Stimulated activated naive CD8-positive, alpha-beta T cell treated with anti-CD3 and anti-CD28 coated beads, Interleukin-15, Interleukin-2, amounts not matched to agents 100 U/mL and 50 U/mL, for 24 hours (primary cell): ENCODE measurements around the gene BRSK1.
A peak's percentile ranks its signal among the peaks of the same experiment; 100 is the strongest.

Source experiments
- ATAC-seq: fragments of 150-1000 bp; cut with Tn5 transposase; one replicate; pipeline ENCODE4 v1.10.0; 2021
- DNase-seq: peaks from one replicate; pipeline ENCODE4 v3.0.0; 2021

BRSK1 gene

DNA sequence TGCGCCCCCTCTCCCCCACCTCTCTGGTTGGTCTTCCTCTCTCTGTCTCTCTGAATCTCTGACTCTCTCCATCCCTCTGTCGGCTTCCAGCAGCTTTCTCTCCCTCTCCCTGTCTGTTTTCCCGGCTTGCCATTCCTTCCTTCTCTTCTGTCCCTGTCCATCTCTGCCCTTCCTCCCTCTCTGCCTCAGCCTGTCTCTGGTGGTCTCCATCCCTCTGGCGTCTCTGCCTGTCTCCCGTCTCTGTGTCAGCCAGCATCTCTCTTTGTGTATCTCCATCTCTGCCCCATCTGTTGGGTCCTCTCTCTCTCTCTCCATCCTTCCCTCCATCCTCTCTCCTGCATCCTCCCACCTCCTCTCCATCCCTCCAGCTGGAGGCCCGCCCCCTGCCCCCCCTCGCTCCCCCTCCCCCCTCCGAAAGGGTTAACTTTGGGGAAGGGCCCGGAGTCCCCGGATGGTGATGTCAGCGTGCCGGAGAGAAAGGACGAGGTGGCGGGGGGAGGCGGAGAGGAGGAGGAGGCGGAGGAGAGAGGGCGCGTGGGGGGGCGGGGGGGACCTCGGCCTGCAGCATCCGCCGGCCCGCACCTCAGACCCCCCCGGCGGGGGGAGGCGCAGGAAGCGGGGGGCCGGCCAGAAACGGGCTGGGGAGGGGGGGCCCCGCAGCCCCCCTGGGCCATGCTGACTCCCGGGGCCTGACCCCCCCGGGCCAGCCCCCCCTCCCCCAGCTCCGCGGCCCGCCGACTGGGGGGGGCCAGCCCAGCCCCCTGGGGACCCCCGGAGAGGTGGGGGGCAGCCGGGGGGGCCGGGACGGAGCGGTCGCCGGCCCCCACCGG, at the start of gene BRSK1:
BRSK1 (plus strand) TSS at position 450 of the 830 bp plus-strand sequence. CDS start 446 bp downstream, outside the sequence.
- DNase-seq (peak; percentile 57), ATAC-seq (no peak)

DNA sequence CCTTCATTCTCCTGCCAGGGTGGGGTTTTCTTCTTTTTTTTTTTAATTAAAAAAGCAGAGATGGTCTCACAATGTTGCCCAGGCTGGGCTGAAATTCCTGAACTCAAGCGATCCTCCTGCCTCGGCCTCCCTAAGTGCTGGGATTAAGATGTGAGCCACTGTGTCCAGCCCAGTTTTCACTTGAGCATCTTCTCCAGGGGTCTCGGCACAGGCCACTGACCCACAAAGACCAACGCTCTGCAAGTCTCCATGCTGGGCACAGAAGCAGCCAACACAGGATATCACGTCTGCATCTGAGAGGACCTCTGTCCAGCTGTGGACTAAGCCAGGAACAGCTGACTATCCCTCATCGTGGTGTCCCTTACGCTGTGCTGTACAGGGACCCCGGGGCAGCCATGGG, 45.8 kb upstream of the BRSK1 start:
- no peak for DNase-seq
- ATAC-seq, result no peak

DNA sequence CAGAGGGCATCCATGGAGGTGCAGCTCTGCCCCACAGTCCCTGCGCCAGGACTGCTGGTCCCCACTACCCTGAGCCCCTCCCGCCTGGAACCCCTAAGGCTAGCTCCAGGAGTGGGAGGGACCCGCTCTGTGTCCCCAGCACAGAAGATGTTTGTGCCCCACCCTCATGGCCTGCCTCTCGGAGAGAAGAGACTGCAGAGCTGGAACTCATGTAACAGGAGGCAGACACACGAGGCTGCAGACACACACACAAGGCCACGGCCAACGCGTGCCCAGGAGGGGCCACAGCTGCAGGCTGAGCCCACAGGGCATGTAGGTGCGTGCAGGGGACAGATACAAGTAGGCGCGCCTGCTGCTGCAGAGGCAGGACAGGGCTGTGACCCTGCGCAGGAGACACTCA, 44.8 kb upstream of the BRSK1 start:
- DNase-seq (no peak), ATAC-seq (no peak)

DNA sequence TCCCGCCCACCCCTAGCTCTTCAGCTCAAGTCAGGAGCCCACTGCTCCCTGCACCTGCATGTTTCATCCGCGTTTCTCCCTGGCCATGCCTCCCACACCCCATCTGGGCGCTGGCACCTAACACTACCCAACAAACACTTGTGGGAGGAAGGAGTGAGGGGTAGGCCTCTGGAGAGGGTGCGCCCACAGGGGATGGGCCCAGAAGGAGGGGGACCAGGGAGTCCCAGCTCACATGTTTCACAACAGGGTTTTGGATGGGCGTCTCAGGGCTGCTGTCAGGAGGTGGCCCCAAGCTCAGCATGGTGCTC, 43.1 kb upstream of the BRSK1 start:
- ATAC-seq (no peak), DNase-seq (no peak)

DNA sequence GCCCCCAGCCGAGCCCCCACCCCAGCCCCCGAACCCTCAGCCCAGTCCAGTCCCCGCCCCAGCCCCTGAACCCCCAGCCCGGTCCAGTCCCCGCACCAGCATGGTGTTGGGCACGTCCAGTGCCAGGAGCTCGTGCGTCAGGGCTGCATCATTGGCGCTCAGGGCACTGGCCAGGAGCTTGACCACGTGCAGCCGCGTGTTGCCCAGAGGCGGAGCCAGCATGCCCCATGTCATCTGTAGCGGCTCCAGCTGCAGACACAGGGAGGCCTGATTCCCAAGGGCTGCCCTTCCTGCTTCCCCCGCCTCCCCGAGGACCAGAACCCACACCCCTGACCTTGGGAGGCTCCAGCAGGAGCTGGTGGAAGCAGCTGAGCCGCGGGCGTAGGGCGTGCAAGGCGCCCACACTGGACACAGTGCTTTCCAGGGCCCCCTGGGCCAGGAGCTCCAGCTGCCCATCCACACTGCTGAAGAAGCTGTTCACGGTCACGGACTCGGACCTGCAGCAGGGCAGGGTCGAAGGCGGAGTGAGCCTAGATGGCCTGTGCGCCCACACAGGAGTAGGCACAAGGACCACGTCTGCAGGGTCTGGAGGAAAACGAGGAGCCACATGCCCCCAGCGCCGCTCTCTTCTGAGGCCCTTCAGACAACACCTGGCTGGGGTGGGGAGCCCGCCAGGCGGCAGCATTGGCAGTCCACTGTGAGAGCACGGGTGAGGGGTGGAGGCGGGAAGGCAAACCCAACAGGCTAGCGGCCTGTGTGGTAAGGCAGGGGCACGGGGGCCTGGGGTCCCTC, 42.5 kb upstream of the BRSK1 start:
- DNase-seq (no peak), ATAC-seq (no peak)

DNA sequence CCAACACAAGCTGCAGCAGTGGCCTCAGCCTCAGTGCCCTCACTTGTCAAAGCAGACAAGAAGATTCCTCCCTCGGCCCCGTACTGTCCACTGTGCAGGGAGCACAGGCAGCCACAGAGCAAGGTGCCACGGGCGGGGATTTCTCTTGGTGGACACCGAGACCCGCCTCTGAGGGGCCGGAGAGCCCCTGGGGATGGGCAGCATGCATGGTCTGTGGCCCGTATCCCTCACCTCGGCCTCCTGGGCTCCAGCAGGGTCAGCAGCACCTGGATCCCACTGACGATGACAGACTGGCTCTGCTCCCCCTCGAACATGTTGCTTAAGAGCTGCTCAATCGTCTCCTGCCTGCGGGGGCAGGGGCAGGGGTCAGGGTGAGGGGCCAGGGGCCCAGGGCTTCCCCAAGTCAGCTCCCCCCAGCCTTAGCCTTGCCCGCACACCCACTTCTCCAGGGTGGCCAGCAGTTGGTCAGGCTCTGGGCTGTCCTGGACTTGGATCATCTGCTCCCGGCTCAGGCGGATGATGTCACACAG, 41.8 kb upstream of the BRSK1 start:
- DNase-seq (no peak), ATAC-seq (no peak)

DNA sequence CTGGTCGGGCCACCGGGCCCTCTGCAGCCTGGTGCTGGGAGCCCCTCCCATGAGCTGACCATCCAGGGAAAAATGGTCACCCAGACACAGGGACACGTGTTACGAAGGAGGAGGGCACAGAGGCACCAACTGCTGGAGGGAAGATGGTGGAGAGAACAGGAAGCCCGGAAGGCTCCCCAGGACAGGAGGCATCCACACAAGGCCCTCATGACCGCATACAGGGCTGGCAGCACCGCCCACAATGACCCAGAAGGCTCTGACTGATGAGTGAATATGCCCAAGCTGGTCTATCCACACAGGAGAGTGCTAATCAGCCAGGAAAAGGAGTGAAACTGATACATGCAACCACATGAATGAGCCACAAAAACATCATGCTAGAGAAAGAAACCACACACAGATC, 41.3 kb upstream of the BRSK1 start:
- ATAC-seq, result no peak
- no peak for DNase-seq

DNA sequence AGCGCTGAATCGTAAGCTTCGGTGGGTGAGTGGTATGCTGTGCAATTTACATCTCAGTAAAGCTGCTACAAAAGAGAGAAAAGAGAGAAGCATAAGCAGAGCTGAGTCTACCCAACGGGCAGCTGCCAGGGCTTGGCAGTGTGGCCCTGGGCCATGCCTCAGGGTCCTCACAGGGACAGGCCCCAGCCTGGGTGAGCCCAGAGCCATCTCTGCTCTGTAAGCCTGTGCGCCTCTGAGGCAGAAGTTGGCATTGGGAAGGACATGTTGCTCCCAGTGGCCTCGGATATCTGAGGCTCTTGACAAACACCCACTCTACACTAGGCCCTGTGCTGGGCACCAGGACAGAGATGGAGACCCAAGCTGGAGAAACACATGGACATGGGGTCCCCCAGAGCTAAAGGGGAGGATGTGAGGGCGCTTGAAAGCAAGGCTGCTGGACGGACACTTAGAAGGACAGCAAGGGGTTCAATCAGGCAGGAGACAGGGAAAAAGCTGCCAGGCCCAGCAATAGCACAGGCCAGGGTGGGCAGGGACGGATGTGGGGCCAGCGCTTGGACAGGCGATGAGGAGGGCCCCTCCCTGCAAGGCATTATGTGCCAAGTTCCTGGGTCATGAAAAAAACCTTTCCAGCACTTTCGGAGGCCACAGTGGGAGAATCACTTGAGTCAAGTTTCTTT, 39.7 kb upstream of the BRSK1 start:
- DNase-seq (no peak), ATAC-seq (no peak)

DNA sequence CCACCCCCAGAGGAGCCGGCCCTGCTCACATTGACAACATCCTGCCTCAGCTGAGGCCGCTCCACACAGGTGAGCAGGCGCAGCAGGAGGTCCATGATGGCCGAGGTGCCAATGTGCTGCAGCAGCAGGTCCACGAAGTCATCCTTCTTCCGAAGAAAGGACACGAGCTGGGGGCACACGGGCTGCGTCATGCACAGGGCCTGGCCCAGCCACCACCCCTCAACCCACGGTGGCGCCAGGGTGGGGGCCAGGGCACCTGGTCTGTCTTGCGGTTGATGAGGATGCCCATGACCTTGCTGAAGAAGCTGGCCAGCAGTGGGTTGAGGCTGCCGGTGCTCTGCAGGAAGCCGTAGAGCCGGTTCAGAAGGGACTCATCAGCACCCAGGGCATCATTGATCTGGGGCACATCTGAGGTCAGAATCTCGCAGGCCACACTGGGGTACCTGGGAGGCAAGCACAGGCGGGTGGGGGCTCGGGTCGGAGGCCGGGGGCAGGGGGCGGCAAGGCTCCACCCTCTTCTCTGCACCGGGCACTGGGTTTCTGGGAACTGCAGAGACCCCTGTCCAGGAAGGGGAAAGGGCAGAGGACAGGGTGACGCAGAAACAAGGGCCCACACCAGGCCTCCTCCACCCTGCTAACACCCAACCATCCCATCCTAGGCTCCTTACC, 38.4 kb upstream of the BRSK1 start:
- ATAC-seq, result no peak
- DNase-seq, result no peak

DNA sequence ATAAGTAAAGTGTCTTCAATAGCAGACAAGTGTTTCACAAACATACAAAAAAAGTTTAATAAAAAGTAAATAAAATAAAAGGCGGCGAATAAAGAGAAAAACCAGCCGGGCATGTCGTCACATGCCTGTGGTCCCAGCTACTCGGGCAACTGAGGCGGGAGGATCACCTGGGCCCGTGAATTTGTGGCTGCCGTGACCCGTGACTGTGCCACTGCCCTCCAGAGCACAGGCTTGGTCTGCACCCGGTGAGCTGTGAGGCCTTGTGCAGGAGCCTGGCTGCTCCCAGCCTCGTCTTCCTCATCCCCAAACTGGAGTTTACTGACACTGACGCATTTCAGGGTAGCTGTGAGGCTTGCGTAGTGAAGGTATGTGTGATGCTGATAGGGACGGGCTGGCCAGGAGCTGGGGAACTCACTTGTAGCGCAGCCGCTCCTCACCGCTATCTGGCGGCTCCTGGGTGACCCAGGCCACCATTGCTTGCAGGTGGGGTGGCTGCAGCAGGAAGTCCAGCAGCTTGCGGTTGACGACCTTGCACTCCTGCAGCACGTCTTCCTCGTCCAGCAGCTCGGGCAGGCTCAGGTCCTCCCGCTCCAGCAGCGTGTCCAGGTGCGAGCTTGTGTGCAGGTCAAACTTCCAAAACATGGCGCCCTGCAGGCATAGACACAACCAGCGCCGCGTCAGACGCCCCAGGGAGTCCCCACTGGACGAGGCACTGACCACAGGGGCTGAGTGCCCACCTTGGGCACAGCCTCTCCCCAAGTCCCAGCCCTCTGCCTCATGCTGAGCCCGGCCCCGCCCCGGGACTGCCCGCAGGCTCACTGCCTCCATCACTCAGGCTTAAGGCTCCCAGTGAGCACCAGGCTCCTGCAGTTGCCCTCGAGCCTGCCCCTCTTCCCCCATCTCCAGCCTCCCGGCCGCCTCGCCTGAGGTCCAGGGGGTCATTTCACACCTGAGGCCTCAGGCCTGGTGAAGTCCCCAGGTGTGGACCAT, 37.0 kb upstream of the BRSK1 start:
- no peak for ATAC-seq
- DNase-seq, result no peak

DNA sequence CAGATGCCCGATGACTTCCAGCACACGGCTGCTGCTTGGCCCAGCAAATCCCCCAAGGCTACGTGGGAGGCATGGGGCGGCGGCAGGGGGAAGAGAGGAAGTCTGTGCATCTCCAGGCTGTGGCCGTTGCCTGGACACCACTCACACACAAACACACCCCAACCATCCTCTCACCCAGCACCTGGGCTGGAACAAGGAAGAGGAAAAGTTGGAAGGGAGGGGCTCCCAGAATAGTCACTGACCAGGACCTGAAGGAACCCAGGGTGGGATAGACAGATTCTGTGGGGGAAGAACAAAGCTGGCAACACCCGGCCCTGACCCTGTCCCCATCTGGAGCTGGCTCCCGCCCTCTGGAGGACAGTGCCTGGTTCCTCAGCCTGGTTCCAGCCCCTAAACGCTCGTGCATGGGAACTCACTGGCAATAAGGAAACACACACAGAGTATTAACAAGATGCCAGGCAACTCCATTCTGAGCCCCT, 36.1 kb upstream of the BRSK1 start:
- ATAC-seq (no peak), DNase-seq (no peak)

DNA sequence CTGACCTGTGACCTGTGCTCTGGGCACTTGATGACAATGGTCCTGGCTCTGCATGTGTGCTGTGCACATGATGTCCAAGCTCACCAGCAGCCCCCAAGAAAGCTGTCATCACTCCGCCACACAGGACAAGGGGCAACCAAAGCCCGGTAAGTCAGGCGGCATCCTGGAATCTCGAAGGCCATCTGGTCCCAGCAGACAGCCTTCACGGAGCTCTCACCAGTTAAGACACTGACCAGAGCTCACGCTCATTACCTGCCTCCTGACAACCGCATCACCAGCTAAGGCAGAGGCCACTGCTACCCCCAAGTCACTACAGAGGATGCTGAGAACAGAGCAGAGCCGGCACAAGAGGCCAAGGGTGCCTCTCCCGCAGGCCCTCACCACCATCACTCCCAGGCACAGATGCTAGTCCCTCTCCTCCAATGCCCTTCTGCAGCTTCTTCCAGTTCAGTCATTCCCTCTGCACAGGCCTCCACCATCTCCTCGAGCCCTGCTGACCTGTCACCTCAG, 35.6 kb upstream of the BRSK1 start:
- no peak for ATAC-seq
- no peak for DNase-seq

DNA sequence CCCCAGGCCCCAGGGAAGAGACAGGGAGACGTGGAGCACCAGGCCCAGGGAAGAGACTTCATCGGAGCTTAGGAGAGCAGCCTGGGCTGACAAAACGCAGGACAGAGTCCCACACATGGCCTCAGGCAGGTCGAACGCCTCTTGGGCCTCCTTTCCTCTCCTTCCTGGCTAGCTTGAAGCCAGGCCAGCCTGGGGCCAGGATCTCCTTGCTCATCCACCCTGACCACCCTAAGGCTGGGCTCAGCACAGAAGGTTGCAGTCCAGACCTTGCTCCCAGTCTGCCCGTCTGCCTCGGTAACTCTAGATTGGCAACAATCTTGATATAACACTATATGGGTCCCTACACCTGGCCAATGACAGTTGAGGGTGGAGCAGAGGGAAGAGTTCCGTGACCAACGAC, 35.1 kb upstream of the BRSK1 start:
- ATAC-seq (no peak), DNase-seq (no peak)

DNA sequence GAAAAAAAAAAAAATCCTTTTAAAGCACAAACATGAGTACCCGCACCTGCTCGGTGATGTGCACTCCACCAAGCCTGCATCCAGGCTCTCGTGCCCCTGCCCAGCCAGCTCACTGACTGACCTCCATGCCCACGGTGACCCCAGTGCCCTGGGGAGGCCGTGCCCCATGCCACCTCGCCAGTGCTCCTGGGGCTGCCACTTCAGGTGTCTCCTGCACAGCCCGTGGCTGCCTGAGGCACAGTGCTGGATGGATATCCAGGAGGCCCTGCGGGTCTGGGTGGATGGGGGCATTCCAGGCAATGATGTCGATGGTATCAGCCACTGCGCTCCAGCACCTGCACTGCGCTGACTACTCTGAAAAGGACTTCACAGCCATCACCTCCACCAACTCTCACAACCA, 34.0 kb upstream of the BRSK1 start:
- ATAC-seq (no peak), DNase-seq (no peak)

DNA sequence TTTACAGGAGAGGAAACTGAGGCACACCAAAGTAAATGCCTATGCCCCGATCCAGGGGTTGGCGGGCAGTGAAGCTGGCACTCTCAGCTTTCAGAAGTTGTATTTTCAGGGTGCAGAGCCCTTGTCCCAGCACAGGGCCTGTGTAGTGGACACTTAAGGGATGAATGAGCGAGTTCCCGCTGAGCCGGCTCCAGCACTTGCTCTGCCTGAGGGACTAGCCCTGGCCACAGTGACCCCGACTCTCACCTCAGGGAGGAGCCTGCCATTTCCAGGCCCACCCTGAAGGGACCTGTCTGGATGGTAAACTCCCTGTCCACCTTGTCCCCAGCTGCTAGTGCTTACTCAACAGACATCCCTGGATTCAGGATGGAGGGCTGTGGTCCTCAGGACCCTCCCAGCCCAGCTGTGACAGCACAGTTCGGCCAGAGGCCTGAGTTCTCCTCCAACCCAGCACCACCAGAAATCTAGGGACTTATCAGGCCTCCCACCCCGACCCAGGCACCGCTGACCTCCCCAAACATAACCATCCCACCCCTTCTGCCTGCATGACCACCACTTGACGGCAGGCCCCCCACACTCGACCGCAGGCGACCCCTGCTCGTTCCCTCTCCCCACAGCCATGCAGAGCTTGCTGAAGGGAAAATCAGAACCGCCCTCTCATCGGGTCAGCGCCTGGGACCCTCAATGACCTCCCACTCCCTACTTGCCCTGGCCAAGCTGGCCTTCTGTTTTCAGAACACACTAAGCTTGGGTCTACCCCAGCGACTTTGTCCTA, 33.3 kb upstream of the BRSK1 start:
- ATAC-seq (no peak), DNase-seq (no peak)

DNA sequence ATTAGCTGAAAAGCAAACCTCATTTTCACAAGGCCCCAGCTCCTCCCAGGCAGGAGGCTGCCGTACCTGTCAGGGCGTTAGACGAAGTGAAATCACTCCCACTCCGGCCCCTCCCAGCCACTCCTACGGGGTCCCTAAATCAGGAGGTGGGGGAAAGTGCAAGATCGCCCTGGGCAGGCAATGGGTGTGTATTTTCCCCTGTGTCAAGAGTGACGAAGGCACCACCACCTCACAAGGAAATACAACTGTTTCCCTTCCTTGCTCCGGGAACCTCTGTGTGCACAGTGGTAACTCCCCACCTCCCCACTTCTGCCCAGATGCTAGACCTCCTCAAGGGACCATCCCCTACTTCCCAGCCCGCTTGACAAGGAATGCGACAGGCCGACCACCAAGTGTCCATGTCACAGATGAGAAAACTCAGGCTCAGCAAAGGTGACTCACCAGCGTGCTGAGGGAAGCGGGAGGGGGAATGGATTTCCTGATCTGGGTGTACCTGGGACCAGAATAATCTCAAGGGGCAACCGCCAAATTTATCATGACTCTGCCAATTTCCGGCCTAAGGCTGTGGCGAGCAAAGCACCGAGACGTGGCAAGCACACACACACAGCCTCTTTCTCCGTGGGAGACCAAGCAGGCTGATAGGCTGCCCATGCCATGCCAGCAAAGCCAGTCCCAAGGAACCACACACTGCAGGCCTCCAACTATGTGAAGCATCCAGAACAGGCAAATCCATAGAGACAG, 32.3 kb upstream of the BRSK1 start:
- DNase-seq (peak; percentile 62), ATAC-seq (peak; percentile 44)

DNA sequence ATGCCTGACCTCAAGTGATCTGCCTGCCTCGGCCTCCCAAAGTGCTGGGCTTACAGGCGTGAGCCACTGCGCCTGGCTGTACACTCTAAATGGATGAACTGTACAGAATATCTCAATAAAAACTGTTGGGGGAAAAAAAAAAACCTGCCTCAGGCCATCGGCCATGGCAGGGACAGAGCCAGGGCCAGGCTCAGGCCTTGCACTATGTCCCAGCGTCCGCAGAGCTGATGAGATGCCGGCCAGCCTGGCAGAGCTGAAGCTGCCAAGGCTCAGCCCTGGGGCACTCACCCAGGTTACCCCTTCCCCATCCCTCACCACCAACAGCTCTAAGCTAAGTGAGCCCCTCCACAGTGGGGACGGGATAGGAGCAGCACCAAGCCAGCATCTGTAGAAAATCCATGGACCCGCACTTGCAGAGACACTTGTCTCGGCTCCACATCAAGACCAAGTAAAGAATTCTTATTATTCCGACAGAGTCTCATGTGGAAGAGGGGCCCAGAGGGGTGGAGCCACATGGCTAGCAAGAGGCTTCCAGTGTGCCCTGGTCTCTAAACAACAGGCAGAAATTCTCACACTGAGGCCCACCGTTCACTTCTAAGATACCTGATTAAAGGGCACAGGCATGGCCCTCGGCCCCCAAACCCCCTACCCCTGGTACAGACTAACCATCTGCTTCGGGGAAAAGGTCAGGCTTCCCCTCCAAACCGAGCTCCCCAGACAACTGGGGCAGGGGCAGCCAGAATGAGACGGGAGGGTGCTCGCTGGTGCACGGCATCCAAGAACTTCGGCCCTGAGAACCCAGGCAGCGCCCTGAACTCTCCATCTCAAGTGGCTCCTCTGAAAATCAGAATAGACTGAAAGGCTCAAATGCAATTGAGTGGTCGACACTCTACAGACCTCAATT, 30.8 kb upstream of the BRSK1 start:
- no peak for ATAC-seq
- peak; percentile 24 for DNase-seq
